HL-60 (cell line): Measurements from ENCODE around the gene GPR161.

Source experiments
- CTCF ChIP-seq: IDR thresholded peaks from one replicate; pipeline ENCODE4 v1.5.1; 2011; ENCODE audit warnings: low read length, control low read depth, inconsistent platforms; ENCODE audit not compliant: insufficient read depth
- POLR2AphosphoS5 ChIP-seq: IDR thresholded peaks from 2 replicates; pipeline ENCODE4 v1.6.1; 2012; ENCODE audit warnings: low read depth
- TF ChIP-seq, protein P1 (sequence below): IDR thresholded peaks from 2 replicates; pipeline ENCODE4 v1.6.1; 2012; ENCODE audit warnings: low read depth; ENCODE audit not compliant: insufficient replicate concordance

GRCh38 chr1:168134132-168134531 lies 2.6 kb downstream of the GPR161 start:
- TF ChIP-seq CTCF (no peak), POLR2AphosphoS5 (no peak)
- TF ChIP-seq, protein P1, sequence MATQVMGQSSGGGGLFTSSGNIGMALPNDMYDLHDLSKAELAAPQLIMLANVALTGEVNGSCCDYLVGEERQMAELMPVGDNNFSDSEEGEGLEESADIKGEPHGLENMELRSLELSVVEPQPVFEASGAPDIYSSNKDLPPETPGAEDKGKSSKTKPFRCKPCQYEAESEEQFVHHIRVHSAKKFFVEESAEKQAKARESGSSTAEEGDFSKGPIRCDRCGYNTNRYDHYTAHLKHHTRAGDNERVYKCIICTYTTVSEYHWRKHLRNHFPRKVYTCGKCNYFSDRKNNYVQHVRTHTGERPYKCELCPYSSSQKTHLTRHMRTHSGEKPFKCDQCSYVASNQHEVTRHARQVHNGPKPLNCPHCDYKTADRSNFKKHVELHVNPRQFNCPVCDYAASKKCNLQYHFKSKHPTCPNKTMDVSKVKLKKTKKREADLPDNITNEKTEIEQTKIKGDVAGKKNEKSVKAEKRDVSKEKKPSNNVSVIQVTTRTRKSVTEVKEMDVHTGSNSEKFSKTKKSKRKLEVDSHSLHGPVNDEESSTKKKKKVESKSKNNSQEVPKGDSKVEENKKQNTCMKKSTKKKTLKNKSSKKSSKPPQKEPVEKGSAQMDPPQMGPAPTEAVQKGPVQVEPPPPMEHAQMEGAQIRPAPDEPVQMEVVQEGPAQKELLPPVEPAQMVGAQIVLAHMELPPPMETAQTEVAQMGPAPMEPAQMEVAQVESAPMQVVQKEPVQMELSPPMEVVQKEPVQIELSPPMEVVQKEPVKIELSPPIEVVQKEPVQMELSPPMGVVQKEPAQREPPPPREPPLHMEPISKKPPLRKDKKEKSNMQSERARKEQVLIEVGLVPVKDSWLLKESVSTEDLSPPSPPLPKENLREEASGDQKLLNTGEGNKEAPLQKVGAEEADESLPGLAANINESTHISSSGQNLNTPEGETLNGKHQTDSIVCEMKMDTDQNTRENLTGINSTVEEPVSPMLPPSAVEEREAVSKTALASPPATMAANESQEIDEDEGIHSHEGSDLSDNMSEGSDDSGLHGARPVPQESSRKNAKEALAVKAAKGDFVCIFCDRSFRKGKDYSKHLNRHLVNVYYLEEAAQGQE, result no peak
